GM12864 (cell line): ENCODE data around the gene TTC1.
"Not testable (repeated sequence)": the region's sequence is repeated elsewhere in the genome, so short reads cannot be mapped to it uniquely, and the experiment has no call there.

Experiments used
- DNase-seq: peaks from one replicate; pipeline ENCODE4 v3.0.0-alpha.2; 2011; ENCODE audit warnings: low read depth
- H3K4me3 ChIP-seq: 2 replicates; pipeline ENCODE4 v1.5.1; 2011; ENCODE audit warnings: mild to moderate bottlenecking, low read depth, low read length, control low read depth
- TF ChIP-seq, protein P1 (sequence below): IDR thresholded peaks from 2 replicates; pipeline ENCODE4 v1.5.1; 2011; ENCODE audit warnings: low read depth, mild to moderate bottlenecking, moderate library complexity, low read length, control low read depth, inconsistent platforms; ENCODE audit errors: missing control alignments

TTC1 gene

DNA sequence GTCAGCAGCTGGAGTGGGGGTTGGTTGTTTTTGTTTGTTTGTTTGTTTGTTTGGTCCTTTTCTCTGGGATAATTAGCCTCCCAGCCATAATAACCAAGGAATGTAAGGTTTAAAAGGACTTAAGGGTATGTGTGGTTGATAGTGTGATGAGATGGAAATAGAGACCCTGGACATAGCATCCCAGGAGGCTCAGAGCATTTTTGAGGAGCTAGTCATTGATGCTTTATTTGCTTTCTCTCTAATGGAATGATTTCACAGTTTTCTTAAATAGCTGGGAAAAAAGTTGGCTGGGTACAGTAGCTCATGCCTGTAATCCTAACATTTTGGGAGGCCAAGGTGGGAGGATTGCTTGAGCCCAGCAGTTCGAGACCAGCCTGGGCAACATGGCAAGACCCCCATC is 45.1 kb downstream of the TTC1 start:
- no peak for DNase-seq
- H3K4me3 ChIP-seq = no peak overlapping the region
- TF ChIP-seq, protein P1, sequence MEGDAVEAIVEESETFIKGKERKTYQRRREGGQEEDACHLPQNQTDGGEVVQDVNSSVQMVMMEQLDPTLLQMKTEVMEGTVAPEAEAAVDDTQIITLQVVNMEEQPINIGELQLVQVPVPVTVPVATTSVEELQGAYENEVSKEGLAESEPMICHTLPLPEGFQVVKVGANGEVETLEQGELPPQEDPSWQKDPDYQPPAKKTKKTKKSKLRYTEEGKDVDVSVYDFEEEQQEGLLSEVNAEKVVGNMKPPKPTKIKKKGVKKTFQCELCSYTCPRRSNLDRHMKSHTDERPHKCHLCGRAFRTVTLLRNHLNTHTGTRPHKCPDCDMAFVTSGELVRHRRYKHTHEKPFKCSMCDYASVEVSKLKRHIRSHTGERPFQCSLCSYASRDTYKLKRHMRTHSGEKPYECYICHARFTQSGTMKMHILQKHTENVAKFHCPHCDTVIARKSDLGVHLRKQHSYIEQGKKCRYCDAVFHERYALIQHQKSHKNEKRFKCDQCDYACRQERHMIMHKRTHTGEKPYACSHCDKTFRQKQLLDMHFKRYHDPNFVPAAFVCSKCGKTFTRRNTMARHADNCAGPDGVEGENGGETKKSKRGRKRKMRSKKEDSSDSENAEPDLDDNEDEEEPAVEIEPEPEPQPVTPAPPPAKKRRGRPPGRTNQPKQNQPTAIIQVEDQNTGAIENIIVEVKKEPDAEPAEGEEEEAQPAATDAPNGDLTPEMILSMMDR = no peak

DNA sequence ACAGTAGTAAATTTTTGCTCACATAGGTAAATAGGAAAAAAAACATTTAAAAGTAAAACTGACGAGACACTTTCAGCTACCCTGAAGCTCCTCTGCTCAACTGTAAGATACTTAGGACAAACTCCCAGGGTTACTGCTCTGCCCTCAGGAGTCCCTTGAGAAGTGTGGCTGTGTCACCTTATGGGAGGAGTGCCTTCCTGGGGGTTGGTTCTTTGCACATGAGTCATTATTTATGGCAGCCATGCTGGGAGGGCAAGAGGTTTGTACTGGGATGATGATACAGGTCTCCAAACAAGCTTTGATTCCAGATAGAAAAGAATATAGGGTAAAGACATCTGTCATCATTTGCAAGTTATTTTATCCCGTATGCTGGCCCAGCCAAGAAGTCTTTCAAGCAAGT is 45.9 kb downstream of the TTC1 start:
- no peak for DNase-seq
- TF ChIP-seq, protein P1 = no peak
- no peak overlapping the region for H3K4me3 ChIP-seq

DNA sequence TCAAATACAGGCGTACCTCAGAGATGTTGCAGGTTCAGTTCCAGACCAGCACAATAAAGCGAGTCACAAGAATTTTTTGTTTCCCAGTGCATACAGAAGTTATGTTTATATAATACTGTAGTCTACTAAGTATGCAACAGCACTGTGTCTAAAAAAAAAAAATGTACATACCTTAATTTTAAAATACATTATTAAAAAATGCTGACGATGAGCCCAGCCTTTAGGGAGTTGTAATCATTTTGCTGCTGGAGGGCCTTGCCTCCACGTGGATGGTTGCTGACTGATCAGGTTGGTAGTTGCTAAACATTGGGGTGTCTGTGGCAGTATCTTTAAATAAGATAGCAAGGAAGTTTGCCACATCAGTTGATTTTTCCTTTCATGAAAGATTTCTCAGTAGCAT is 48.3 kb downstream of the TTC1 start:
- TF ChIP-seq, protein P1 = no peak
- no peak for DNase-seq
- H3K4me3 ChIP-seq = no peak overlapping the region

DNA sequence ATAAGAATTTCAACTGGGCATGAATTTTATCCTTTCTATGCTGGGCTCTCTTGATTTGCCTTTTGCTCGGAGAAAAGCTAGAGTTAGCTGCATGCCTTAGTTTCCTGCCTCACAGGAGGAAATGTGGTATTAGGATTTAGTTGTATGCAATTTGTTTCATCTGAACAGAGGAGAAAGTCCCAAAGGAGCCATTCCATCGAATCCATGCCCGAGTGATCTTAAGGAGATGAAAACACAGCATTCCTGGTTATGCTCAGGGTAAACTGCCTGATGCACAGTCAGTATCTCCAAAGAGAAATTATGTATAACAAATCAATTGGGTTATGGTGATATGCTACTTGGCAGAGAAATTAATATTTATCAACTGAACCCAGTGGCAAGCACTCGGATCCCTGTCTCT is 51.1 kb downstream of the TTC1 start:
- TF ChIP-seq, protein P1 = no peak
- no peak overlapping the region for H3K4me3 ChIP-seq
- no peak for DNase-seq

DNA sequence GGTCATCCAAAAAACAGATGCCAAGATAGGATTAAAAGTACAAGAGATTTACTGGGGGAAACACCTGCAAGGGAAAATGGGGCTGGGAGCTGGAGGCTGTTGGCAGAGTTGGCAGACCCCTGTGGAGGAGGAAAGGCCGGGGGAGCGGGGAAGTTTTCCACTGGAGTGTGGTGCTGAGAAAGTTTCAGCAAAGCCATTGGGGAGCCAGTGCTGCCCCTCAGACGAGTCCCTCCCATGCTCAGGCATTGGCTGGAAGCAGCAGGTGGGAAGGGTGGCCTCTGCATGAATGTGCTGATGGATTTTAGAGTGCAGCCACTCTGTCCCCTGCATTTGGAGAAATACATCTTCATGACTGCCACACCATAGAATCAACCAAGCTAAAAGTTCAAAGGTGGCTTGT is 52.8 kb downstream of the TTC1 start:
- no peak for DNase-seq
- TF ChIP-seq, protein P1 = no peak
- H3K4me3 ChIP-seq = no peak overlapping the region

DNA sequence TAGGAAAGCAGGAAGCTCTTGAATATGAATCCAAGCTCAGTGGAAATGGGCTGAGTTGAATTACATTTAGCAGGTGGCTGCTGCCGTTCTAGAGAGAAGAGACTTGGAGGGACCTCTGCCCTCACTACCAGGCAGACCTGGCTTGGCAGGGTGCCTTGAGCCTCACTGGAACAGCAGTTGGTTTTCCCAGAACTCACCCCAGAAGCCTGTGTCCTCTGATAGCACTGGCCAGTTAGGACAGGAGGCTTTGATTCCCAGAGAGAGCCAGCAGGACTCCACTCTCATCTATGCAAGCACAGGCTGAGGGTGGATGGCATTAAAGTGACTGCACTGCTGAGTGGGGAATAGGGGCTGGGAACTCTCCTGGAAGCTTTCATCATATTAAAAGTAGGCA is 55.5 kb downstream of the TTC1 start:
- no peak overlapping the region for H3K4me3 ChIP-seq
- TF ChIP-seq, protein P1 = no peak
- no peak for DNase-seq

DNA sequence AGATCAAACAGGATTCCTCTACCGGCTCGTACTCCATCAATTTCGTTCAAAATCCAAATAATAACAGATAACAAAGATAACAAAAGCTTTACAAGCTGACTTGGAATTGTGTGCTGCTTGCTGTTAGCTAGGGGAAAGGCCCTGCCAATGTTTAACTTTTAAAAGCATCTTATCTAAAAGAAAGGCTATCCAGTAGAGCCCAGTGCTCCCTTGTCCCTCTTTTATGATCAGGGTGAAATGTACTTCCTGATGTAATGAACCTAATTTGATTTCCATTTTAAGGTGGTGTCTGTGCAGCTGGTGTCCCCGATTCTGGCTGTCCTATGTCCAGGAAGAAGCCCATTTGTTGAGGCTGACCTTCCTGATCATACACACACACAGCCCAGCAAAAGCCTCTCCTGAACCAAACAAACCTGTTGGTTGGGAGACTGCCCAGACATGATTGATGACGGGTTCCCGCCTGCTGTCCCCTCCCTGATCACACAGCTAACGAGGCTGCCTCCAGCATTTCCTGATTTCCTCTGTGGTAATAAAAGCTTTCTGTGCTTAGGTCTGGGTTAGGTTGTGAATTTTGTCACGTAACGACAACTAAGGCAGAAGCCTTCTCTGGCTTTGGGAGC is 56.2 kb downstream of the TTC1 start:
- TF ChIP-seq, protein P1 = no peak
- no peak overlapping the region for H3K4me3 ChIP-seq
- no peak for DNase-seq

DNA sequence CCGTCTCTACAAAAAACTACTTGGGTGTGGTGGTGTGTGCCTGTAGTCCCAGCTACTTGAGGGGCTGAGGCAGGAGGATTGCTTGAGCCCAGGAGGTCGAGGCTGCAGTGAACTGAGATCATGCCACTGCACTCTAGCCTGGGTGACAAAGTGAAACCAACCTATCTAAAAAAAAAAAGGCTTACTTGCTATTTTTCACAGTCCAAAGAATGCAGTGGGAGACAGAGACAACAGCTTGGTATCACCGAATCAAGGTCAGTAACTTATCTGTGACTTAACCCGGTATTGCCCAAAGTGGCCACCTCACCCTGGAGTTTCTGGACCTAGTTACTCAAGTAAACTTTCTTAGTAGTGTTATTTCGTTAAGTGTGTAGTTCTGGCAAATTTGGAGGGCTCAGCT is 60.2 kb downstream of the TTC1 start:
- H3K4me3 ChIP-seq, DNase-seq: not testable (repeated sequence)
